M059J (cell line): ENCODE measurements around the gene LSMEM2. TPM values are rescaled to one million over a fixed set of nuclear protein-coding genes. Genes with fewer than 3 reads are reported as not detected.
"Not testable (repeated sequence)": the region's sequence is repeated elsewhere in the genome, so short reads cannot be mapped to it uniquely, and the experiment has no call there.

Experiments
- DNase-seq: peaks from one replicate; pipeline ENCODE4 v3.0.0-alpha.2; 2012; ENCODE audit warnings: low read depth
- total RNA-seq: library from RNA; depleted of rRNA; stranded (reverse); fragments of >200 nt; shearing (Covaris generic); gene quantifications from 2 replicates; pipeline ENCODE4 v1.2.3, GENCODE V29; 2014

LSMEM2 gene
- total RNA-seq, 1 experiment from 2014 or later = not detected

DNA sequence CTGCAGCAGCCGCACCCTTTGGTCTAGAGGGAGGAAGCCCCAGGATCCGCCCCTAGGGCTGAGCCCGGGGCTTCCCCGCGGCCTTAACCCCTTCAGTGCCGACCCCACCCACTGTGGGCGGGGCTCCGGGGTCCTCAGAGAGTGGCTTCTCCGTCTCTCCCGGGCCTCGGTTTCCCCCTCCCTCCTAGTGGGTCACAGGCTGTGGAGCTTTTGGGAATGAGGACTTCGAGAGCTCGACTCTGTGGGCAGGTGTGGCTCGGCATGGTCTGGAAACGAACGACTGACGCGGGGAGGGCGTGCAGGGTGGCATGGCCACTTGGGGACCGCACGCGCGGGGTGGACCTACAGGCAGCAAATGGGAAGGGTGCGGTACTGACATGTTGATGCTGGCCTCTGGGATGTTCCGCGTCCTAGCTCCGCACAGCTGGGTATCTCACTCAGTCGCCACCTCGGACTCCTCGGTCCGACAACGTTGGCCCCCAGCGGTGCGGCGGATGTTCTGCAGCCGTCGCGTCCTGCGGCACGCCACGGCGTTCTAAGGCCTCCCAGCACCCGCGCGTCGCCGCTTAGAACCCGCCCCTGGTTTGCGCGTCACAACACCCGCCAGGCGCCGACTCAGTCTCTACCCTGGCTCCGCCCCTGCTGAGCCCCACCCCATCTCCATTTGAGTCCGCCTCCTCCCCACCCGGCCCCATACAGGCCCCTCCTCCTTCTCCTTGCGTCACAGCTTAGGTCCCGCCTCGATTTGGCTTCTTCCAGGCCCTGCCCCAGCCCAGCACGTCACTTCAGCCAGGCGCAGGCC lies 20.1 kb downstream of the LSMEM2 start, which contains the start of the genes HYAL3 and NAA80:
Gene HYAL3 (minus strand): TSS at position 570 of the 802 bp plus-strand sequence. CDS start 3,803 bp downstream, outside the sequence.
Gene NAA80 (minus strand): TSS at position 570 of the 802 bp plus-strand sequence. CDS start 1,942 bp downstream, outside the sequence.
- DNase-seq = peak; percentile 96

GRCh38 chr3:50299638-50299928 lies 20.7 kb downstream of the LSMEM2 start:
- DNase-seq = no peak

- peak; percentile 29 for DNase-seq
Measured at GRCh38 chr3:50299929-50300680, 21.2 kb downstream of the LSMEM2 start.

DNA sequence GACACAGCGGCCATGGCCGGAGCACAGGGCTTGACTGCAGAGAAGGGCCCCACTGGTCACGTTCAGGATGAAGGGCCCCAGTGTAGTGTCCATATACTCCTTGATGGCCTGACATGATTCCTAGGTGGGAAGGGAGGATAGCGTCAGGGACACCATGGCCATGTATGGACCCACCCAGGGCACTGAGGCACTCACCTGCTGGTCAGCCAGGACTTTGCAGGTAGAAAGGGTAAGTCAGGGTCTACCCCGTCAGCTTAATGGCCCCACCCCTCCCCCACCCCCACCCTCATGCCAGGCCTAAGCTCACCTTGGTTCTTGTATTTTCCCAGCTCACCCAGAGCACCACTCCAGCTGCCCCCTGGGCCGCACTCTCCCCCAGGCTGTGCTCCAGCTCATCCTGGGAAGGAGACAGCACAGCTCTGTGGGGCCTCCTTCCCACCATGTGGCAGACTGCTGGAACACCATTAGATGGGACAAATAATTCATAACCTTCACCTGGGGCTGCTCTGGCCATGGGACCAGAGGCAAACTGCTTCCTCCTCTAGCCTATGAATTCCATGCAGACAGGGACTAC lies 21.9 kb downstream of the LSMEM2 start:
- DNase-seq = no peak

GRCh38 chr3:50302095-50303012 lies 23.5 kb downstream of the LSMEM2 start:
- DNase-seq = no peak

GRCh38 chr3:50303013-50303815 lies 24.3 kb downstream of the LSMEM2 start, which contains the start of gene HYAL1:
Gene HYAL1, minus strand, starts transcription at chr3:50303574. Its CDS starts 618 bp downstream, at chr3:50302956.
- no peak for DNase-seq

GRCh38 chr3:50304601-50305000 lies 25.7 kb downstream of the LSMEM2 start:
- DNase-seq = no peak

- not testable (repeated sequence) for DNase-seq
Measured at GRCh38 chr3:50312041-50312440, 33.2 kb downstream of the LSMEM2 start.

- DNase-seq = no peak
Measured at GRCh38 chr3:50314342-50314741, 35.5 kb downstream of the LSMEM2 start.

- DNase-seq = no peak
Measured at GRCh38 chr3:50314816-50315215, 35.9 kb downstream of the LSMEM2 start.

GRCh38 chr3:50316657-50317242 lies 37.9 kb downstream of the LSMEM2 start:
- peak; percentile 67 for DNase-seq

- no peak for DNase-seq
Measured at GRCh38 chr3:50317300-50317699, 38.4 kb downstream of the LSMEM2 start.

DNA sequence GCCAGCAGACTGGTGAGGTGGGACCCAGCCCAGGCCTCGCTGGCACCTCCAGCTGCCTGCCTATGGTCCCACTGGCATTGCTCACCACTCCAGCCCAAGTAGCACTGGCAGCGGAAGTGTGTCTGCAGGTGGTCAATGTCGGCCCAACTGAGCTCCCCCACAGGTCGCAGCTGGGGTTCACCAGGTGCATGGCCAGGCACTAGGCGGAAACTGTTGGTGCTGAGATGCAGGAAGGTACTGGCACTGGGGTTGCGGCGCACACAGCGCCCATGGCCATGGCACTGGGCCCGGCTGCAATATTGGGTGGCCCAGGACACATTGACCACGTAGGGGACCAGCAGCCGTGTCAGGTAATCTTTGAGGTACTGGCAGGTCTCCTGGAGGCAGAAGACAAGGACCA lies 39.3 kb downstream of the LSMEM2 start:
- no peak for DNase-seq

GRCh38 chr3:50318615-50319014 lies 39.7 kb downstream of the LSMEM2 start:
- no peak for DNase-seq

DNA sequence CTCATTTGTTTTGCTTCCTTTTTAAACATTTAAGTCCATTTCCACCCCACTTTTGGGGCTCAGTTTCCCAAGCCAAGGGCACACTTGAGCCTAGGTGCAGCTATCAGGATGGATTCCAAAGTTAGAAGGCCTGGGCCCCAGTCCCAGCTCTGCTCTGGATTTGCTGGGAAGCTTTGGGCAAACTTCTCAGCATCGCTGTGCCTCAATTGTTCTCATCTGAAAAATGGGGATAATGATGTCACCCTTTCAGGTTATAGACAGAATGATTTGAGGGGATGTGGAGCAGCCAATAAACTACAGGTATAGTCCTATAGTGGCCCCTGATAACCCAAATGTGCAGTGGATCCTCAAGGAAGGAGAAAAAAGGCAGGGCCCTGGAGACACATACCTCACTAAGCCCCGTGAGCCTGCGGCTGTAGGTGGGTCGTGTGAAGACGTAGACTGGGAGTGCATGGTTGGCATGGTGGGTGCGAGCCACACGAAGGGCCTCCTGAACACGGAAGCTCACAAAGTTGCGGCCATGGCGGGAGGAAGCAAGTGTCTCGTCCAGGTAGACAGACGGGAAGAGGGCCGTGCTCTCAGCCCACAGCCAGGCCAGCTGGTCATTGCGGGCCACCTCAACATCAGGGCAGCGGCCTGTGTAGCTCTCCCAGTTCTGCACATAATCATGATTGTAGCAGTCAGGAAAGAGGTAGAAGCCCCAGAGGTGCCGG lies 40.5 kb downstream of the LSMEM2 start:
- no peak for DNase-seq

- no peak for DNase-seq
Measured at GRCh38 chr3:50319894-50320625, 41.2 kb downstream of the LSMEM2 start.

- DNase-seq = peak; percentile 58
Measured at GRCh38 chr3:50320853-50321335, 42.0 kb downstream of the LSMEM2 start.

GRCh38 chr3:50321336-50322114 lies 42.6 kb downstream of the LSMEM2 start:
- DNase-seq = peak; percentile 83
